Measurements from ENCODE around the gene DCLRE1C.
"Not testable (repeated sequence)": the region's sequence is repeated elsewhere in the genome, so short reads cannot be mapped to it uniquely, and the experiment has no call there.

DCLRE1C gene

DNA sequence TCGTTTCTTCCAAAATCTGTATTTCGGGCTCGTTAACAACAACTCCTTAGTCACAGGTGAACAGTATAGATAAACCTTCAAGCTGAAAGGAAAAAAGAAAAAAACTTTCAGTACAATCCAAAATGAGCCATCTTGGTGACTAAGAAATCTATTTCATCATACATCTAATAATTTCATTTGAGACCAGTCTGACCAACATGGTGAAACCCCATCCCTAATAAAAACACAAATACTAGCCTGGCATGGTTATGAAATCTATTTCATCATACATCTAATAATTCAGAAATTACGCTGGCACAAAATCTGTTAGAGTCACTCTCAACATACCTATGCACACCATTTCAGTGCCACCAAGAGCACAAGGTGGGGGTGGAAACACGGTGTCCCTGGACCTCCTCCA lies 8.8 kb downstream of the DCLRE1C start:
- no peak for DNase-seq (ENCODE audit: low spot score)

DNA sequence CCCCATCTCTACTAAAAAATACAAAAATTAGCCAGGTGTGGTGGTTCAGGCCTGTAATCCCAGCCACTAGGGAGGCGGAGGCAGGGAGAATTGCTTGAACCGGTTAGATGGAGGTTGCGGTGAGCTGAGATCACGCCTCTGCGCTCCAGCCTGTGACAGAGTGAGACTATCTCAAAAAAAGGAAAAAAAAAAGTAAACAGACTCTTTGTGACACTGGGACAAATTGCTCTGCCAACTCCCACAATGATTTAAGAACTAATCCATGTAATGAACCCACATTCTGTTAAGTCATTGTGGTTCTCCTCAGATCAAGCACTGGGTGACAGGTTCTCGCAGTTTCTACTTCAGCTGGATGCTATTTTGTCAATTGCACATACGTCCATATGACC lies 11.0 kb downstream of the DCLRE1C start:
- DNase-seq (ENCODE audit: low spot score): not testable (repeated sequence)

DNA sequence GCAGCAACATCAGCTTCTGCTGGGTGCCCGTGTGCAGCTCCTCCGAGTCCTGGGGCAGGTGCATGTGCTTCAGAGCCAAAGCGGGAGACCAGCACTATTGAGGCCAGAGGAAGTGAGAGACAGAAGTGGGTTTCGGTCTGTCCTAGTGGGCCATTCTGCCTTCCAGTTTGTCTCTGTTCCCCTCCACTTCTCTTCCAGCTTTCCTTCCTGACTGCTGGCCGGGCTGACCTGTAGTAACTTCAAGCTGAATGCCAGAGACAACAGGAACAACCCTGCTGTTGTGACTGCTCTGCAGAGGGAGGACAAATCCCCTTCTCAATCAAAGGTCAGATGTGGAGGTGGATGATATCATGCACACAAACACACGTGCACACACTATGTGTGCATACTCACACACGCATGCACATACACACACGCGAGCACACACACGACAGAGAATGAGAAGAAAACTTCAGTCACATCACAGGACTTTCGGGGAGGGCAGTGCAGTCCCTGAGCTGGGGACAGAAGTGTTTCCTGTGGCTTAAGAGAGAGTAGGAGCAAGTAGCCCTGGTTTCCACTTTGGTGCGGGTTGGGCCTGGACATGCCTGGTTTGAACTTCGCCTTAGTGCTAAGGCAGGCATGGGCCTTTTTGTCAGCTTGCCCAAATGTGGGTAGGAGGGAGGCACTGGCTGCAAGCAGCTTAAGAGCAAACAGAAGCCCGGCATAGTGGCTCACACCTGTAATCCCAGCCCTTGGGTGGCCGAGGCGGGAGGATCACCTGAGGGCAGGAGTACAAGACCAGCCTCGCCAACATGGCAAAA lies 11.5 kb downstream of the DCLRE1C start:
- DNase-seq (ENCODE audit: low spot score): not testable (repeated sequence)

DNA sequence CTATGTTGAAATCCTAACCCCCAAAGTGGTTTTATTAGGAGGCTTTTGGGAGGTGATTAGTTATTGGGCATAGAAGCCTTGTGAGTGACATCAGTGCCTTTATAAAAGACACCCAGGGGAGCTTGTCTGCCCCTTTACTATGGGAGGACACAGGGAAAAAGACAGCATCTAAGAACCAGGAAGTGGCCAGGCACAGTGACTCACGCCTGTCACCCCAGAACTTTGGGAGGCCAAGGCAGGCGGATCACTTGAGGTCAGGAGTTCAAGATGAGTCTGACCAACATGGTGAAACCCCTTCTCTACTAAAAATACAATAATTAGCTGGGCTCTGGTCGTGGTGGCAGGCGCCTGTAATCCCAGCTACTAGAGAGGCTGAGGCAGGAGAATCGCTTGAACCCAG lies 14.9 kb downstream of the DCLRE1C start:
- DNase-seq (ENCODE audit: low spot score): not testable (repeated sequence)

DNA sequence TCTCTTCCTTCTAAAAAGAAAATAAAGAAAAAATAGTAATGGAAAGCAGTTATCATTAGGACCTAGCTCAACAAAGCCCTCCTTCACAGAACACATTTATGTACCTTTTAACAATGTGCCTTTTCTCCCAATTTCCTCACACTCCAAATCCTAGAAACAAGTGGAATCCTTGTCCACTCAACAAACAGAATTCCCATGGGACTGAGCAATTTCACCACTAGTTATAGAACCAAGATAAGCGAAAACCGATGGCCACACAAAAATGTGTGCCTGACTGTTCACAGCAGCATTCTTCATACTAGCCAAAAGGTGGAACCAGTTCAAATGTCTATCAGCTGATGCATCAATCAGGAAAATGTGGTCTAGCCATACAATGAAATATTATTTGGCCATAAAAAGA lies 17.3 kb downstream of the DCLRE1C start:
- DNase-seq (ENCODE audit: low spot score): no peak

DNA sequence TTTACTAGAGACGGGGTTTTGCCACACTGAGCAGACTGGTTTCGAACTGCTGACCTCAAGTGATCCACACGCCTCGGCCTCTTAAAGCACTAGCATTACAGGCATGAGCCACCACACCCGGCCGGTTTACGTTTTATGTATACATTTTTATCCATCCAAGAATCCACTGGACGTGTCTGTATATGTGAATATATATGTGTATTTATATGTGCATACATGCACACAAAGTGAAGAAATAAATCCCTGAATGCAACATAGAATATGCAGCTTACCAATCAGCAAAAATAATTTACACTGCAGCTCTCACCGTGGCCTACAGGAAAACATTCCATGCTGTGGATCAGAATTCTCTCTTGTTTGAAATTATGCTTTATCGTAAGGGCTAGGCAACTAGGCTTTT lies 23.3 kb downstream of the DCLRE1C start:
- no peak for DNase-seq (ENCODE audit: low spot score)

DNA sequence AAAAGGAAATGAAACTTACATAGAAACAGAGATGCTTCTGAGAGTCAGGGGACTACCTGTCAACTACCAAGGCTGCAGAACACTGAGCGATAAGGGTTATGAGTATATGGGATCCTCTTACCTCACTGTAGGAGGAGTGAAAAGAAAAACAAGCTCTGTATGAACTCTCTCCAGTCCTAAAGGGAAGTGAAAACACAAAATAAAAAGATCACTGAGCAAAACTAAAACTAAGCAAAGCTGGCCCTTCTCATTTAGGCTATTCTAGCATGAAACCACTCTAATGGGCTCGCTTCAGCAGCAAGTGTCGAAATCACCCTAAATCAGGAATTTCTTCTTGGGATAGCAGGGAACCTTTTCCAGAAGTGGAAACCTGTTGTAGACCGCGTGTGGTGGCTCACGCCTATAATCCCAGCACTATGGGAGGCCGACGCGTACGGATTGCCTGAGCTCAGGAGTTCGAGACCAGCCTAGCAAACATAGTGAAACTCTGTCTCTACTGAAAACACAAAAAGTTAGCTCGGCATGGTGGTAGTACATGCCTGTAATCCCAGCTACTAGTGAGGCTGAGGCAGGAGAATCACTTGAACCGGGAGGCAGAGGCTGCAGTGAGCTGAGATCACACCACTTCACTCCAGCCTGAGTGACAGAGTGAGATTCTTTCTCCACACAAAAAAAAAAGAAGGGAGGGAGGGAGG lies 27.0 kb downstream of the DCLRE1C start:
- peak; percentile 53 for DNase-seq (ENCODE audit: low spot score)

DNA sequence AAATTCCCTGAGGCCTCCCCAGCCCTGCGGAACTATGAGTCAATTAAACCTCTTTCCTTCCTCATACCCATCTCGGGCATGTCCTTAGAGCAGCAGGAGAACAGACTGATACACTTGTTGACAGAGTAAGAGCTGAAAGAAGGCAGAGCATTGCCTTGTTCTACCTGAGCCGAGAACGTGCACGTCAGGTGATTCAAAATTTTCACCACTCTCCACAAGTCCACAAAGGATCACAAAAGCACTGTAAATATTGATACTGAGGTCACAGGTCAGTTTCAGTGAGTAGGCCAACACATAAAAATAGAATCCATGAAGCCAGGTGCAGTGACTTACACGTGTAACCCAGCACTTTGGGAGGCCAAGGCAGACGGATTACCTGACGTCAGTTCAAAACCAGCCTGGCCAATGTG lies 27.8 kb downstream of the DCLRE1C start:
- DNase-seq (ENCODE audit: low spot score): no peak

DNA sequence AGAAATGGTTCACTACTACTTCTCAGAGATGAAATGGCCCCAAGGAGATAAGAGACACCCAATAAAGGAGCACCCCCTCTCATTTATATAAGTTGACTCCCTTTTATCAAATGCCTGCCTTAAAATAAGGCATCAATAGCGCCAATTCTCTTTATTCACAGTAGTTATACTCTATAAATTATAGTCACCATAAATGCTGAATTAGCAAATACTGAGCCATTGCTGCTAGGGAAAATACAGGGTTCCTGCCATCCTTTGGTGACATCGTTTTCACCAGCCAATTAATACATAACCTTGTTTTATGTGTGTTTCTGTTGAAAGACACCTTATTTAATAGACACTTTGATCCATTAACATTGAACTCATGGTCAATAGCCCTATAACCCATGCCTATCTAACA lies 28.6 kb downstream of the DCLRE1C start:
- no peak for DNase-seq (ENCODE audit: low spot score)

DNA sequence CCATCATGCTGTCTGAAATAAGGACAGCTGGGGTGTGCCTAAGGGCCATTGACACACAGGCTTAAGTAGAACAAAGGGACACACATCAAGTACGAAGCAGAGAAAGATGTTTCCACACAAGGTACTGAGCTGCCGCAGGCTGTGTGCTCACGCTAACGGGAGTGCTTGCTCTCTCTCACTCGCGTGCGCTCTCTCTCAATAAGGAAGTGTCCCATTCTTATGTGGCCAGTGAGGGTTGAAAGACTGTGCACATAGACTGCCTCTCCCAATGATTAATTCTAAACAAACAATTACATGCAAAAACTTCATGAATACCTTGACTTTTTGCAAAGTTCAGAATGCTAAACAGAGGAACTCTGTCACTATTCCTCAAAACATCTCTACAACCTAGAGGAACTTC lies 29.9 kb downstream of the DCLRE1C start:
- no peak for DNase-seq (ENCODE audit: low spot score)

DNA sequence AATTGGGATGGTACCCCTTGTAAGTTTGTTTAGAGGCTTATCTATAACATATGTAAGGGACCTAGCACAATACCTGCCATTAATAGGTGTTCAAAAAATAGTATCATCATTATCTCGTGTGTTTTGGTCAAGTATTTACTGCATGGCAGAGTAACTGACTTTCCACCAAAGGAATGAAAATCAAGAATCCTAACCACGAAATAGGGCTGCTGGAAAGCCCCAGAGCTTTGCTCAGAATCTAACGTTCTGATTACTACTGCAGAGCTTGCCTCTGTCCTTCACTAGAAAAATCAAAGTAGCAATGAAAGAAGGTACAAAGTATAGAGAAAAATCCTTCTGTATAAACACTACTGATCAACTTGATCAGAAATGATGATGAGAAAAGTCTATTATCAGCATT lies 34.9 kb downstream of the DCLRE1C start:
- DNase-seq (ENCODE audit: low spot score): no peak

DNA sequence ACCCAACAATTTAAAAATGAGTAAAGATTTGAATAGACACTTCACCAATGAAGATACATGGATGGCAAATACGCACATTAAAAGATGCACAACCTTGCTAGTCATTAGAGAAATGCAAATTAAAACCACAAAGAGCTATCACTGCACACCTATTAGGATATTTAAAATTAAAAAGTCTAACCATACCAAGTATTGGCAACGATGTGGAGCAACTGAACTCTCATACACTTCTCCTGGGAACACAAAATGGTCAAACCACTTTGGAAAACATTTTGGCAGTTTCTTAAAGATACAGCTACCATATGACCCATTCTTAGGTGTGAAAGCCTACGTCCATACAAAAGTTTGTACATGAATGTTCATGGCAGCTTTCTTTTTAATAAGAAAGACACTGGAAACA lies 36.1 kb downstream of the DCLRE1C start:
- DNase-seq (ENCODE audit: low spot score): no peak

DNA sequence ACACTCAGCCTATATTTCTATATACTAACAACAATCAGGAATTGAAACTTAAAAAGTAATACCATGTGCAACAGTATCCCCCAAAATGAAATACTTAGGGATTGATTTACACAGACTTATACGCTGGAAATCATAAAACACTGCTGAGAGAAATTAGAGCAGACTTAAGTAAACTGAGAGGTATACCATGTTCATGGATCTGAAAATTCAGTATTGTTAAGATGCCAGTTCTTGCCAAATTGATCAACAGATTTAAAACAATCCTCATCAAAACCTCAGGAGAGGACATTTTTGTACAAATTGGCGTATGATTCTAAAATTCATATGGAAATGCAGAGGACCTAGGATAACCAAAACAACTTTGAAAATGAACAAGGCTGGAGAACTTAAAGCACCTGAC lies 37.3 kb downstream of the DCLRE1C start:
- DNase-seq (ENCODE audit: low spot score): no peak

DNA sequence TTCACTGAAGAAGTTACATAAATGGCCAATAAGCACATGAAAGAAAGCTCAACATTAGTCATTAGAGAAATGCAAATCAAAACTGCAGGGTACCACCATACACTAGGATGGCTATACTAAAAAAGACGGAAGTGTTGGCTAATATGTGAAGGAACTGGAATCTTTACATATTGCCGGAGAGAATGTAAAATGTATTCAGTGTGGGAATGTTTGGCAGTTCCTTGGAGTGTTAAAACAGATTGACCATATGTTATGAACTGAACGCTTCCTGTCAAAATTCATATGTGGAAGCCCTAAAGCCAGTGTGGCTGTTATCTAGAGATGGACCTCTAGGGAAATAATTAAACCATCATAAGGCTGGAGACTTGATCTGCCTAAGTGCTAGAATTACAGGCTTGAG lies 42.1 kb downstream of the DCLRE1C start:
- DNase-seq (ENCODE audit: low spot score): no peak

DNA sequence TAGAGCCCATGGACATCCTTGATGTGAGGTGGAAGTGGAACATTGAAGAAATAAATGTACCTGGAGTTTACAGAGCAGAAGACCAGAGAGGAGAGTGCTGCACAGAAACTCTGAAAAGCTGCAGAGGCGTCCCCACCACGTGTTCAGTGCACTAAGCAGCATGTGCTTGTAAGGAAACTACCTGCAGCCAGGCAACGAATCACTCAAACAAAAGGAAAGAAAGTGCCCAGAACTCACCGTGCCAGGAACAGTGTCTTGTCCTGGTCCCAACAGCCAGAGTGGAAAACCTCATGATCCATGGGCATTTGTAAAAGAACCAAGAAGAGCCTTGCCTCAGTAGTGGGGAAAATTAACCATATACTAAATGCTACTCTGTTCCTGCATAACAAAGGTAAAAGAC lies 42.9 kb downstream of the DCLRE1C start:
- no peak for DNase-seq (ENCODE audit: low spot score)

DNA sequence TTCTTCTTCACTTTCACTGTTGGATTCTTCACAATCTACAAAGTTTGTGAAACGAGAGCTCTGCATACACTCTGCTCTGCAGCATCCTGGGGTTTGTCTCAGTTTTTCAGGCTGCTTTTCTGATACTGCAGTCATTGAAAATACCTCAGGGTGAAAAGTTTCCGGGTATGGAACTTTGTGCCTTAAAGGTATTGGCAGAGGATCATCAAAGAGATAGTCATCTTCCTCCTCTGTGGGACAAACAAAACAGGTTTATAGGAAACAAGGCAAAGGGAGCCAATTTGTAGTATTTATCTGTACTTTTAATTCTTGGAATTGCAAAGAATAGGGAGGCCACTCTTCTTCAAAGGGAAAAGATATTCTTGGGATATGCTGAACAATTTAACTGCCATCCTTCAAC lies 44.8 kb downstream of the DCLRE1C start:
- no peak for DNase-seq (ENCODE audit: low spot score)

DNA sequence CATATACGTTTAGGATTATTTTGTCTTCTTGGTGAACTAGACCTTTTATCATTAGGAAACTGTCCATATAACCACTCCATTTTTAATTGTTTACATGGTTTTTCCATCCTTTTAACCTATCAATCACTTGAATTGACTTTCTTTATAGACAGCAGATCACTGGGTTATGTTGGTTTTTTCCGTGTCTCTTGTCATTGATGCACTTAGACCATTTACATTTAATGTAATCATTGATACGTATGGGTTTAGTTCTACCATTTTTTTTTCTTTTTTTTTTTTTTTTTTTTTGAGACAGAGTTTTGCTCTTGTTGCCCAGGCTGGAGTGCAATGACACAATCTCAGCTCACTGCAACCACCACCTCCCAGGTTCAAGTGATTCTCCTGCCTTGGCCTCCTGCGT lies 46.3 kb downstream of the DCLRE1C start:
- not testable (repeated sequence) for DNase-seq (ENCODE audit: low spot score)

DNA sequence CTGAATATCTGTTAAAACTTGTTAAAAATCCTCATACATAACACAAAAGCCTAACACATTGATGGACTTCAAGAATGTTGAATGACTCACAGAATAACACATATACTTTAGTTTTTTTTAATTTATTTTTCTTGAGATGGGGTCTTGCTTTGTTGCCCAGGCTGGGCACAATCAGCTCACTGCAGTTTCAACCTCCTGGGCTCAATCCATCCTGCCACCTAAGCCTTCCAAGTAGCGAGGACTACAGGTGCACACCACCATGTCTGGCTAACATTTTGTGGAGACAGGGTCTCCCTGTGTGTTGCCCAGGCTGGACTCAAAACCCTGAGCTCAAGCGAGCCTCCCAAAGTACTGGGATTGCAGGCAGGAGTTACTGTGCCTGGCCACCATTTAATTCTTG lies 47.1 kb downstream of the DCLRE1C start:
- no peak for DNase-seq (ENCODE audit: low spot score)

DNA sequence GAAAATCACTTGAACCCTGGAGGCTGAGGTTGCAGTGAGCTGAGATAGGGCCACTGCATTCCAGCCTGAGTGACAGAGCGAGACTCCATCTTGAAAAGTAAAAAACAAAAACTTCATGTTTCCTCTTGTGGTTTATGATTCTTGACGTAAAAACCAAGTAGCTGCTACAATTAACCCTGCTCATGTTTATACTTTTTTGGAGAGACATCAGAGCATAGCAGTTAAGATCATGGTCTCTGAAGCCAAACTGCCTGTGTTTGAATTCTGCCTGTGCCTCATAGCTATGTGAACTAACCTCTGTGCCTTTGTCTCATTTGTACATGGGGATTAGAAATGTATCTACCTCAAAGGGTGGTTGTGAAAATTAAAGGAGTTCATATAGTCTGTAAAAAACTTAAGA lies 48.0 kb downstream of the DCLRE1C start:
- no peak for DNase-seq (ENCODE audit: low spot score)

DNA sequence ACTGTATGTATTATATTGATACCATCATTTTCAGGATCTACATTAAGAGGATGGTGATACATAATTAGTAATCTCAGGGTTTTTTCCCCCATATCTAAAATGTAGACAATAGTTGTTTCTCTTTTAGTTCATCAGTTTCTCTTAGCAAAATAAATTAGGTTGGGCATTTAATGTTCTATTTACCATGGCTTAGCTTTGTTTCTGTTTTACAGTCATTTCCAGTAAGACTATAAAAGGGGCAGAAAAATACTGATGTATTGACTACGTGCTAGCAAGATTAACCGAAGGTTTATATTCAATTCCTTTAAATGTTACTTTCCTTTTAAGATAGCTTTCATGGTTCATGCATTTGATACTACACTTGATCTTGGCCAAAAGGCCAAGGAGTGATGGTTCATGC lies 49.0 kb downstream of the DCLRE1C start:
- no peak for DNase-seq (ENCODE audit: low spot score)

DNA sequence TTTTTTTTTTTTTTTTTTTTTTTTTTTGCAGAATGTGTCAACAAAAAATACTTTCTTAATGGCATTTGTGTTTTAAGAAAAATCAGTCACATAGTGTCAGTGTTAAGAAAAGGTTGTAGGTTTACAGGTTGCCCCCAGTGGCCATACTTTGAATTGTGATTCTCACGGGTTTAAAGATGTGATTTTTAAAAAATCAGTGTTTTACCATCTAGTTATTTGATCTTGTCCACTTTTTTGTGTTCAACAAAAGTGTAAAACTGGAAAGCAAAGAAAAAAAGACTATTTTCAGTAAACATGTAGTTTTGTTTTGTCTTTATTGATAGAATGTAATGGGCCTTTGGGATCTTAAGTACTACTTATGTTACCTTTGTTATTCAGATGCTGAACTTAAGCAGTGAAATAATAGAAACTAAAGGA lies 49.6 kb downstream of the DCLRE1C start:
- DNase-seq (ENCODE audit: low spot score): peak; percentile 34

DNA sequence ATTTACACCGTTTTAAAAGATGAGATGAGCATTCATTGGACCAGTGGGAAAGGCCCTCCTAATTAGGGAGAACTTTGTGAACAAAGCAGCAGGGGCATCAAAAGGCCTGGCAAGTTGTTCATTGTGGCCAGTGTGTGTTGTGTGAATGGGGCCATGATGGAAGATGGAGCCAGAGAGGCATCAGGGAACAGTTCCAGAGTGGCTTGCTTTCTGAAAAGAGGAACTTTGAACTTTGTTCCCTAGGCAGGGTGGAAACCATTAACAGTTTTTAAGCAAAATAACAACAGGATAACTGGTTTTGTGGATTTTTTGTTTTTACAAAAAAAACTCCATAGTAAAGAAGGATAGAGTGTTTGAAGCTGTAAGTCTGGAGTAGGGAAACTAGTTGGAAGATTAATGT lies 62.7 kb downstream of the DCLRE1C start:
- no peak for DNase-seq (ENCODE audit: low spot score)

DNA sequence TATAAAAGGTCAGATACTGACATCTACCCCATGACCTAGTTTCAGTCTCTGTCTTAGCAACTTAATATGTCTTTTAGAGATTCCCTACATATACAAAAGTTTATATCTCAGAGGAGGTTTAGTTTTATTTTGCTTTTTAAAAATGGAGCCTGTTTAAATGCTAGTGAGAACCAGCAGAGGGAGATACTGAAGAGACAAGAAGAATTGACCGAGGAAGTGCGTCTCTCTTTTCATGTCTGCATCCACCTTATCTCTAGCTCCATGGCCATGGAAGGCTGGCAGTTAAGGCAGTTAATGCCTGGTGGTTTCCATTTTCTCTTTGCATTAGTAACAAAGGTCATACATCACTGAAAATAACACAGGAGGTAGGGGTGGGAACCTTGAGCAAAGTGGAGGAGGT lies 64.6 kb downstream of the DCLRE1C start:
- DNase-seq (ENCODE audit: low spot score): no peak

DNA sequence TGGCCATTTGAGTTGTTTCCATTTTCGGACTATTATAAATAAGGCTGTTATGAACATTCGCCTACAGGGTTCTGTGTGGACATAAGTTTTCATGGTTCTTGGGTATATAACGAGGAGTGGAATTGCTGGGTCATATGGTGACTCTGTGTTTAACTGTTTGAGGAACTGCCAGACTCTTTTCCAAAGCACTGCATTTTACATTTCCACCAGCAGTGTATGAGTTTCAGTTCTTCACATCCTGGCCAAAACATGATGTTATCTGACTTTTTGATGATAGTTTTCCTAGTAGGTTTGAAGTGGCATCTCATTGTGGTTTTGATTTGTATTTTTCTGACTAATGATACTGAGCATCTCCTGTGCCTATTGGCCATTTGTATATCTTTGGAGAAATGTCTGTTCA lies 69.8 kb downstream of the DCLRE1C start:
- no peak for DNase-seq (ENCODE audit: low spot score)

All from germinal center (tissue), 1 donor.